Neural cell (in vitro differentiated cells): ENCODE measurements around the gene DSCAML1. TPM values are rescaled to one million over a fixed set of nuclear protein-coding genes. Genes with fewer than 3 reads are reported as not detected.
A peak's percentile ranks its signal among the peaks of the same experiment; 100 is the strongest.

Experiments used
- H2AFZ ChIP-seq: fragments of 200-600, 300-800 bp; sonication (generic), shearing (Covaris generic); 2 replicates; pipeline ENCODE4 v1.6.0; 2014; ENCODE audit warnings: low read depth, mild to moderate bottlenecking, antibody characterized with exemption, low read length, moderate library complexity
- H3F3A ChIP-seq: fragments of 200-600 bp; shearing (Covaris generic); 2 replicates; pipeline ENCODE4 v1.6.1; 2016; ENCODE audit warnings: mild to moderate bottlenecking, moderate library complexity, mixed read lengths, antibody characterized with exemption, low read length; ENCODE audit not compliant: insufficient read depth, poor library complexity, severe bottlenecking
- H3K27ac ChIP-seq: fragments of 200-600, 300-800 bp; sonication (generic), shearing (Covaris generic); 2 replicates; pipeline ENCODE4 v1.5.1; 2014; ENCODE audit warnings: mild to moderate bottlenecking, low read length, moderate library complexity
- H3K27me3 ChIP-seq: fragments of 300-800, 200-600 bp; sonication (generic), shearing (Covaris generic); 2 replicates; pipeline ENCODE4 v1.6.0; 2014; ENCODE audit warnings: mild to moderate bottlenecking, low read depth, low read length, moderate library complexity; ENCODE audit not compliant: insufficient read depth
- H3K36me3 ChIP-seq: fragments of 300-800, 200-600 bp; sonication (generic), shearing (Covaris generic); 2 replicates; pipeline ENCODE4 v1.5.1; 2014; ENCODE audit warnings: mild to moderate bottlenecking, antibody characterized with exemption, low read length, moderate library complexity; ENCODE audit not compliant: insufficient read depth
- H3K4me2 ChIP-seq: fragments of 300-800, 200-600 bp; sonication (generic), shearing (Covaris generic); 2 replicates; pipeline ENCODE4 v1.6.0; 2014; ENCODE audit warnings: mild to moderate bottlenecking, low read length
- H3K4me3 ChIP-seq: fragments of 300-800, 200-600 bp; sonication (generic), shearing (Covaris generic); 2 replicates; pipeline ENCODE4 v1.5.1; 2014; ENCODE audit warnings: mild to moderate bottlenecking, low read length, moderate library complexity
- H3K79me2 ChIP-seq: fragments of 200-600 bp; shearing (Covaris generic); replicated peaks from 2 replicates; pipeline ENCODE4 v1.6.0; 2014; ENCODE audit warnings: mild to moderate bottlenecking, low read length, moderate library complexity; ENCODE audit not compliant: insufficient read depth
- H3K9ac ChIP-seq: fragments of 300-800, 200-600 bp; sonication (generic), shearing (Covaris generic); 2 replicates; pipeline ENCODE4 v1.6.1; 2016; ENCODE audit warnings: mild to moderate bottlenecking, low read length, mixed read lengths
- H3K9me2 ChIP-seq: fragments of 200-600 bp; shearing (Covaris generic); 2 replicates; pipeline ENCODE4 v1.6.1; 2016; ENCODE audit warnings: mild to moderate bottlenecking, low read length, mixed read lengths; ENCODE audit not compliant: insufficient read depth
- H3K9me3 ChIP-seq: fragments of 200-600, 300-800 bp; sonication (generic), shearing (Covaris generic); 2 replicates; pipeline ENCODE4 v1.6.1; 2016; ENCODE audit warnings: mild to moderate bottlenecking, mixed run types, low read length, moderate library complexity, mixed read lengths
- H4K20me1 ChIP-seq: fragments of 200-600 bp; shearing (Covaris generic); 2 replicates; pipeline ENCODE4 v1.6.1; 2016; ENCODE audit warnings: mild to moderate bottlenecking, mixed run types; ENCODE audit not compliant: insufficient read depth
- CTCF ChIP-seq: fragments of 450-650 bp; IDR thresholded peaks from 2 replicates; pipeline ENCODE4 v1.5.1; 2014; ENCODE audit warnings: antibody characterized with exemption, mild to moderate bottlenecking, moderate library complexity; ENCODE audit not compliant: poor library complexity, severe bottlenecking
- EP300 ChIP-seq: fragments of 450-650 bp; conservative IDR thresholded peaks from 2 replicates; pipeline ENCODE4 v1.6.1; 2014; ENCODE audit warnings: antibody characterized with exemption, mild to moderate bottlenecking, moderate library complexity; ENCODE audit not compliant: poor library complexity, severe bottlenecking
- EZH2 ChIP-seq: fragments of 200-600, 300-800 bp; shearing (Covaris generic), sonication (generic); IDR thresholded peaks from 2 replicates; pipeline ENCODE4 v1.6.1; 2014; ENCODE audit warnings: antibody characterized with exemption, low read length, borderline replicate concordance, mild to moderate bottlenecking; ENCODE audit not compliant: insufficient read depth, poor library complexity, severe bottlenecking
- MXI1 ChIP-seq: fragments of 450-650 bp; conservative IDR thresholded peaks from 2 replicates; pipeline ENCODE4 v1.6.1; 2014; ENCODE audit warnings: antibody characterized with exemption, mild to moderate bottlenecking; ENCODE audit not compliant: poor library complexity, severe bottlenecking
- POLR2AphosphoS5 ChIP-seq: IDR thresholded peaks from 2 replicates; pipeline ENCODE4 v1.6.1; 2012
- RAD21 ChIP-seq: fragments of 450-650 bp; conservative IDR thresholded peaks from 2 replicates; pipeline ENCODE4 v1.6.1; 2014; ENCODE audit warnings: antibody characterized with exemption, mild to moderate bottlenecking, moderate library complexity
- REST ChIP-seq: IDR thresholded peaks from 2 replicates; pipeline ENCODE4 v1.6.1; 2012; ENCODE audit warnings: borderline replicate concordance
- SMC3 ChIP-seq: fragments of 450-650 bp; conservative IDR thresholded peaks from 2 replicates; pipeline ENCODE4 v1.6.1; 2014; ENCODE audit warnings: antibody characterized with exemption, mild to moderate bottlenecking, moderate library complexity; ENCODE audit not compliant: poor library complexity
- TAF1 ChIP-seq: IDR thresholded peaks from 2 replicates; pipeline ENCODE4 v1.6.1; 2012; ENCODE audit warnings: low read depth
- polyA plus RNA-seq: library from polyadenylated mRNA; depleted of rRNA; stranded (reverse); fragments of >200 nt; gene quantifications from 2 replicates; pipeline ENCODE4 v1.2.3, GENCODE V29; 2014

DSCAML1 gene
- polyA plus RNA-seq, 1 donor from 2014 or later: 1.3 TPM

- no peak overlapping the region for H3K4me3 ChIP-seq
- H3K79me2 ChIP-seq: no peaks in the 10 kb centered on the region
- no peaks in the 10 kb centered on the region for H3K9me3 ChIP-seq
- no peaks in the 10 kb centered on the region for H3K9me2 ChIP-seq
- H3K36me3 ChIP-seq: no peaks in the 10 kb centered on the region
- H3K27me3 ChIP-seq: no peaks in the 10 kb centered on the region
- no peaks in the 10 kb centered on the region for H3F3A ChIP-seq
- no peak overlapping the region for H3K9ac ChIP-seq
- H3K4me2 ChIP-seq: no peak overlapping the region
- H2AFZ ChIP-seq: no peak overlapping the region
- TF ChIP-seq CTCF: peak; percentile 90
- no peak for TF ChIP-seq TAF1
- no peak for TF ChIP-seq EZH2
- TF ChIP-seq SMC3: peak; percentile 96
- peak; percentile 93 for TF ChIP-seq RAD21
- TF ChIP-seq POLR2AphosphoS5: no peak
- no peak for TF ChIP-seq EP300
- no peak for TF ChIP-seq MXI1
- TF ChIP-seq REST: no peak
- no peaks in the 10 kb centered on the region for H4K20me1 ChIP-seq
- H3K27ac ChIP-seq: no peak overlapping the region
These were observed 22.4 kb upstream of the DSCAML1 start for GRCh38 chr11:117819096-117820040.

GRCh38 chr11:117818041-117818873 lies 21.2 kb upstream of the DSCAML1 start:
- Histone ChIP-seq H3K4me3 (no peak overlapping the region), H3K4me2 (no peak overlapping the region), H3K27ac (no peak overlapping the region), H3K36me3 (no peaks in the 10 kb centered on the region), H2AFZ (no peak overlapping the region), H3F3A (no peaks in the 10 kb centered on the region), H3K9me3 (no peaks in the 10 kb centered on the region), H3K9ac (no peak overlapping the region), H3K79me2 (no peaks in the 10 kb centered on the region), H4K20me1 (no peaks in the 10 kb centered on the region), H3K27me3 (no peaks in the 10 kb centered on the region), H3K9me2 (no peaks in the 10 kb centered on the region)
- TF ChIP-seq POLR2AphosphoS5 (no peak), RAD21 (no peak)
